GM11168 (cell line): Measurements from ENCODE around the gene CRY2.

Experiments used
- in situ Hi-C: fragments of 300-500 bp; cut with MboI; formaldehyde crosslinking; loops from one replicate; pipeline ENCODE4 v1.12.0; 2022; ENCODE audit warnings: low sequenced_read_pairs; ENCODE audit not compliant: unreplicated experiment

Gene CRY2

DNA sequence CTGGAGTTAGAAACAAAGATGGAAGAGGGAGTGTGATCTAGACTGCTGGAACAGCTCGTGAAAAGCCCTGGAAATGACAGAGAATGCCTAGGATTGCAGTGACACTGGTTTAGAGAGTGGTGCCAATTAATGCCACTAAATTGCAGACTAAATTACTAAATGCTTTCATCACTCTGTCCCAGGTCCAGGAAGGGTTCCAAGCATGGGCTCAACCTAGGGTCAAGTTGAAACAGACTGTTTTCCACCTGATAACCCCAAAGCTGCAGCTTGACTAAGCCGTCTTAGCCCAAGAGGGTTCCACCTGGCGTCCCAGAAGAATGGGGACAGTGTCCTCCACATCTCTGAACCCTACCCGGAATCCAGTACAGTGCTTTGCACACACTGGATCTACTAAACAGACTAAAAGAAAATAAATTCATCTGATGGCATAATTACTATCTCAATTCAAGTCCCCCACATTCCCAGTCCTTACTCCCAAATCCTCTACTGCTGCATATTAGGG is 1.1 kb upstream of the CRY2 start:
- in situ Hi-C loops: no loop called here

DNA sequence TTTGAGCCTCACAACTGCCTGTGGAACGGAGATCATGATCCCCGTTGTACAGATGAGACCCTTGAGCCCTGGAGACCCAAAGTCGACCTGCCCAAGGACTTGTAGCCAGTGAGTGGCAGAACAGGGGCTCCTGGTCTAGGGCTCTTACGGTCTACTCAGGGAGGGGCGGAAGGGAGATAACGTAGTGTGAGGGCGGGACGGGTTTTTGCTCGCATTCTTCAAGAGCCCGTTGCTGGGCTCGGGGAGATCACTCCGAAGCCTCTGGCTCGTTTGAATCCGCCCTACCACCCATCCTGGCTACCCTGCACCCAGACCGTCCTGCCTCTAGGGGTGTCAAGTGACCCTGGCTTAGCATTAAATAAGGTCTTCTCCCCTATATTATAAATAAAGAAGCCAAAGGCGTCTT is 639 bp downstream of the CRY2 start:
- in situ Hi-C loops: no loop called here

DNA sequence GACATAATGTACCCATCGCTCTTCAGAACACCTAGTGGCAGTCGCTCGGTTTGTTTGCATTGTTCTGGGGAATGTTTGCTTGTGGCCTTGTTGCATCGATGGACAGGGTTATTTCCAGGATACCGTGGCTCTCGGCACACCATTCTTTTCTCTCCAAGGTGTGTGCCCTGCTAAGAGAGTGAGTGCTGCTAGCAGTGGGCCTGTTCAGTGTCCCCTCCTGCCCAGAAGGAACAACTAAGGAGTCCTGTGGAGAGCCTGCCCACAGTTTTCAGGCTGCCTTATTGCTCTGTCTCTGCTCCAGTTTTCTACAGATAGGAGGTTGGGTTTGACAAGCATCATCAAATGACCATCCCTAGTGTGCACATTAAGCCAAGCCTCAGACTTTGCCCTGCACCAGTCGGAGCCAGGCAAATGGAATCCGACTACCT is 1.4 kb downstream of the CRY2 start:
- in situ Hi-C loops: no loop called here

DNA sequence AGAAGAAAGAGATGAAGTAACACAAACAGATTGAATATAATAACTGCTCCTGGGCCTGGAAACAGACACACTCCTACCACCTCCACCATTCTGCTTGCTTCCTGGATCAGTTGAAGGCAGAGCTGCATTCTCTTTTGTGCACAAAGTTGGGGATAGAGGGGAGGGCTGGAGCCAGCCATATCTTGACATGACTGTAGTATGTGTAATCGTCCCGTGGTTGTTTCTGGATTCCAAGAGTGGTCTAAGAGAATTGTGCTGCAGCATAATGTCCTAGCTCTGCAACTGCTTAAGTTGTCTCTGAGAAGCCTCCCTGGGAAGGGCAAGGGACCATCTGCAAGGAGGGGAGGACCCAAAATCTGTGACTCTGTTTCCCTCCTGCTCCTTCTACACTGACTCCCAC is 3.2 kb downstream of the CRY2 start:
- in situ Hi-C loops: no loop called here

DNA sequence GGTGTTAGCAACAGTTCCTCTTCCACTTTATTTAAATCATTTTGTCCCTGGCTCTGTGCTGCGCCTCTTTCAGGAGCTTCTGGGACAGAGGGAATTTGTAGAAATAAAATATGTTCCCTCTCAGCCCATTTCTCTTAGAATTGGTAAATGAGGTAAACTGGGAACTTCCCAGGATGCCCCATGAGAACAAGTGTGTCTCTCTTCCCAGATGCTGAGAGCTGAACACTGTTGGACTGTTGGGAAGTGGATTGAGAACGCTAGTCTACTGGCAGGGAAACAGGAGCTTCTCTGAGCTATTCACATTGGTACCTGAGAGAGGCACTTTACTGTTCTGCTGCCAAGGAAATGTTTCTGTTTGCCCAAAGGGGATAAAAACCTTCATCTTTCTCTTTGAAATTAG is 4.0 kb downstream of the CRY2 start:
- in situ Hi-C loops: no loop called here

DNA sequence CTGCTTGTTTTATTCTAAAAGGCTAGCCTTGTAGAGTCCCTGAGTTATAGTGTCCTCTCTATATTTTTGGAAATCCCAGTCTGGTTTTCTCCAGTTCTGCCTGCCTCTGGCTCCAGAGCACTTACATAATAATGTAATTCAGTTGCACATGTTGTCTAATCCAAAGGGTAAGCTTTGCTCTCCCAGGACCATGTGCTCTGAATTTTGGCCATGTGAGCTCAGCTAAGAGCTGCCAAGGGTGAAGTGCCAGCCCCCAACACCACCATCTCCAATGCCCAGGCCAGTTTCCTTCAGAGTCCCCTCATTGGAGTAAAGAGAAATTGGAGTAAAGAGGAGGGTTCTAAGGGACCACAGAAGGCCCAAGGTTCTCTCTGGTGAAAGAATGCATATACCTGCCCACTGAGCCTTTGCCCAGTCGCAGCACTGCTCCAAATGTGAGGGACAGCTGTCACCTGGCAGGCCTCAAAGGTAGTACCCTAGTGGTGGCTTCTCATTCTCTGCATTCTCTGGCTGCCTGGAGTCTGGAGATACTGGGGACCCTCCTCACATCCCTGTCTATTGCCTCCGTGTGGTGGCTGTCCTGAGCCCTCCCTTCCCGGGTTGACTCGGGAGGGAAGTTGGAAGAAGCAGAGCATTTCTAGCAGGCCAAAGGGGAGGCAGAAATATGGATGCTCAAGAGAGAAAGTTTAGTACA is 4.9 kb downstream of the CRY2 start:
- in situ Hi-C loops: no loop called here

DNA sequence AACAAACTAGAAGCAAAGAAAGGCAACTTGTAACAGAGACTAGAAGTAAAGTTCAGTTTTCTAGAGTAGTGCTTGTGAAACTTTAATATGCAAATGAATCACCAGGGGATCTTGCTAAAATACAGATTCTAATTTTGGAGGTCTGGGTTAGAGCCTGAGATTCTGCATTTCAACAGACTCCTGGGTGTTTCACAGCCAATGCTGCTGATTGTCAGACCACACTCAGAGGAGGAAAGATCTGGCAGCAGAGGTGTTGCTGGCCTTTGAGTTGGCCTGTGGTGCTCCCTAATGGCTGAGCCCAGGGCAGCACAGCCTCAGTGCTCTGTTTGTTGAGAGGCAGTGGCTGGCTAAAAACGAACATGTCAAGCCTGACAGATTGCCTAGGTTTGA is 5.4 kb downstream of the CRY2 start:
- in situ Hi-C loops: no loop called here

DNA sequence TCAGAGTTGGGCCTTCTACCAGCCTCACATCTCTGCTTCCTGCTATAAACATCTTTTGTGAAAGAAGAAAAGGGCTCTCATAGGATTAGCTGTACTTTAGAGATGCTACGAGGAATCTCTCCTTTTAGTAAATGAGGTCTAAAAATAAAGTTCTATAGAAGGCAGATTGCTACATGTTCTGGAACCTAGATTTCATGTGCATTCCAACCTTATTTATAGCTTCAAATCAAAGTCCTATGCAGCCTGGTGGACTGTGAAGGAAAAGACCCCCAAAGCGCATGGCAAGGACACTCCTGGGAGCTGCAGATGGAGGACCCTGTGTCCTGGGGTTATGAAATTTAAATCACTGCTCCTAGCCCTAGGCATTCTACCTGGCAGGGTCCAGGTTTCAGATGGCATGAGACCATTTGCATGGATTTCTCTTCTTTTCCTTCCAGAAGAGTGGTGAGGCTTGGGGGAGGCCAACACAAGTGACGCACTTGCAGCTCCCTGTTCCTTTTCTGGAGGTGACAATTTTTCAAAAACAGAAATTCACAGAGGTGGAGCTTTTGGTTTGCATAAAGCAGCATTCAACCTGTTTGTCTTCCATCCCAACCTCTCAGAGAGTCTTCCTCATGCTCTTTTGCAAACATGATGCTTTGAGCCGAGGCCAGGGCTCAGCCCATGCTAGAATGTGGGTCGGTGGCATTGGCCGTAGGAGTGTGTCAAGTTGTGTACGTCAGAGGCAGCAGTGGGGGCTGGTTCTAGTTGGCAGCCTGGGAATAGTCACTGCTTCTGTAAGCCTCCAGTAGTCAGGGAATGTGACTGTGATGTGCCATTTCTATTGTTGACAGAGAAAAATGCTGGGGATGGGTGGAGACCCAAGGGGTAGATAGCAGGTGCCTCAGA is 6.3 kb downstream of the CRY2 start:
- in situ Hi-C loops: no loop called here

DNA sequence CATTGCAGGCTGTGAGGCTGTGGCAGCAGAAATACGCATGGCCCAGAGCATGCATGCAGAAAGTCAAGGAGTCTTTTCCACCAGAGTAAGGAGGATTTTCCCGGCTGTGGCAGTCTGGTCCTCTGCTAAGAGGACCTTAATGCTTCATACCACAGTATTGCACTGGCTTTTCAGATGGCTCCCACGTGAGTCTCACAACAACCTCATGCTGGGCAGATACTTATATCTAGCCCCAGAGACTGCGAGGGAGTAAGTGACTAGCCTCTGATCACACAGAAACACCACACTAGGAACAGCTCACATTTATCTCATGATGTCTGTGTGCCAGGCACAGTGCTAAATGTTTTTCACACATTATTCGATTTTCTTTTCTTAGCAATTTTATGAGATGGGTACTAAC is 8.0 kb downstream of the CRY2 start:
- in situ Hi-C loops: no loop called here

DNA sequence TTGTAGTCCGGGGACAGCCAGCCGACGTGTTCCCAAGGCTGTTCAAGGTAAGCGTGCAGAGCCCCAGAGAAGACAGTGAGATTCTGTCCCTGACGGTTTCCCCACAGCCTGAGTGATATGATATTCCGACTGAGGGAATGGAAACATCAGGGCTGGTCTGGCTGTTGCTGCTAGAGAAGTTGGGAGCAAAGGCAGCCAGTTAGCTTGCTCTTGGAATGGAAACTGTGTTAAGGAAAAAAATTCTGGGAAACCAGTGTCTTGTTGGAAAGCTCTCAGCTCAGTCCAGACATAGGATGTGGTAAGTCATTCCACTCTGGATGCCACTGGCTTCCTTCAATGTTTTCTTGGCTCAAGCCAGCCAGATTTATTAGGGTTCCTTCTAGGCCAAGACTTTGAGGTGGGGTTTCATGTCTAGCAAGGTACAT is 8.8 kb downstream of the CRY2 start:
- in situ Hi-C loops: no loop called here

DNA sequence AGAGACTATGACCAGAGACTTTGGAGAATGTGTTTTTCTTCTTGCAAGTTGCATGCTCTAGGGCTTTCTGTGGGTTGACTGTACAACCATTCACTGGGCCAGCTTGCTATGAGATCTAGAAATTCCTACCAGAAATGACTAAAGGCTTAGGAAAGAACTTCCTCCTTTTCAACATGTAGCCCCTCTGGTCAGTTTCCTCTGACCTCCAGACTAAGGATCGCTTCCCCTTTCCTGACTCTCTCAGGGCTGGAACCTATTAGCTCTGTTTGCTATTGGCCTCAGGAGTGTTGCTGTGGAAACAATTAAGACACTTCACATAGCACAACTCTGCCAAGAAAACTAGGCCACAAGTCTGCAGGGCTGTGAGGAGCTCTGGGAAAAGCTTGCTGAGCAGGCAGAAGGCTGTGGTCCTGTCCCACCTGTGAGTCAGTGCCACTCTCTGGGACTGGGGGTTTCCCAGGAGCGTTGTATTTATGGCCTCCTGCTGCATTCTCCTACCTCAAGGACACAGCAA is 10.7 kb downstream of the CRY2 start:
- in situ Hi-C loops: no loop called here

DNA sequence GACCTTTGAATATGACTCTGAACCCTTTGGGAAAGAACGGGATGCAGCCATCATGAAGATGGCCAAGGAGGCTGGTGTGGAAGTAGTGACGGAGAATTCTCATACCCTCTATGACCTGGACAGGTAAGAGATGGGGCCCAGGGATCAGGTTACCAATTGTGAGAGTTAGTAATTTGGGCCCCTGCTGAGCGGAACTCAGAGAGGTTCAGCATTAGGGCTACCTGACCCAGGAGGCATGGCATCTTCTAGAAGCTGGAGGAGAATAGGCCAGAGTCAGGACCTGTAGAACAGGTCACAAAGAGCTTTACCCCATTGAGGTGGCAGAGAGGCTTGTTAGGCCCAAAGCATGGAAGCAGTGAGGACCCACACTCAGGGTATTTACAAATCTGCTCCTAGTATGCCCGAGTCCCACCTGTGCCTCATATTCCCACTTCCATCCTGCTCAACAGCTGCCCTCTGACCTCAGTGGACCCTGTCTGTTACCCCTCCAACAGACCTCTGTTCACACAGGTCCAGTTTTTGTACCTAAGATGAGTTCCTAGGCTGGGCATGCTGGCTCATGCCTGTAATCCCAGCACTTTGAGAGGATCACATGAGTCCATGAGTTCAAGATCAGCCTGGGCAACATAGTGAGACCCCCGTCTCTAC is 11.6 kb downstream of the CRY2 start:
- in situ Hi-C loops: no loop called here

DNA sequence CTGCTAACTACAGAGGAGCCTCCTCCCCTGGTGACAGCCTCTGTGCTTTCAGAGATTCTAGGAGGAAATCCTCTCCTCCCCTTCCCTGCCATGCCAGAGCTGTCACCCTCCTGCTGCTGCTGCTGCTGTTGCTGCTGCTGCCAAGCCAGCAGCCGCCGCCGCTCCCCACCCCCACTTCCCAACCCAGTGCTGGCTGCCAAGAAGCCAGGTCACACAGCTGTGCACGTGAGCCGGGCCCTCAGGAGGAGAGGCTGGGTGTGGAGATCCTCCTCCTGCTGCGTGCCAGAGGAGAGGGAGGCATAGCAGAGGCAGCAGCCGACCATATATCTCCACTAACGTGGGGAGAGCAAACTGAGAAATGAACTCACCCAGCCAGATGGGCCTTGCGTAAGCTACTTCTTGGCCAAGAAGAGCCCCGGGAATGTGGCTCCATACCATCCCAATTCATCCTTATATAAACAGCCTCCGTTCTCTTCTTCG is 12.4 kb downstream of the CRY2 start:
- in situ Hi-C loops: no loop called here

DNA sequence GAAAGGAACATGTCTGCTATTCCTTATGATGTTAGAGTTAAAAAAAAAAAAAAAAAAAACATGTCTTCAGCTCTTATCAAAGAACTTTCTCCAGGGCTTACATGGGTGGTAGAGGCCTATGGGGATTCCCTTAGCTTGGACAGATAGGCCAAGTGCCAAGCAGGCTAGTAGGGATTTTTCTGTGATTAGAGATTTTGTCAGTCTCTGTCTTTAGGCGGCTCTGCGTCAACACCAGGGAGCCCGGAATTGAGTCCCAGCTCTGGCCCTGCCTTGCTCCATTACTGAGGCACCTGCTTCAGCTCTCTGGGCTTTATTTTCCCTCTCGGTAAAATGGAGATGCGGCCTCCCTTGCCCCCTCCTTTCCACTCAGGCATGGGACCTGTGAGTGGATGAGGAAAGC is 13.1 kb downstream of the CRY2 start:
- in situ Hi-C loops: no loop called here

DNA sequence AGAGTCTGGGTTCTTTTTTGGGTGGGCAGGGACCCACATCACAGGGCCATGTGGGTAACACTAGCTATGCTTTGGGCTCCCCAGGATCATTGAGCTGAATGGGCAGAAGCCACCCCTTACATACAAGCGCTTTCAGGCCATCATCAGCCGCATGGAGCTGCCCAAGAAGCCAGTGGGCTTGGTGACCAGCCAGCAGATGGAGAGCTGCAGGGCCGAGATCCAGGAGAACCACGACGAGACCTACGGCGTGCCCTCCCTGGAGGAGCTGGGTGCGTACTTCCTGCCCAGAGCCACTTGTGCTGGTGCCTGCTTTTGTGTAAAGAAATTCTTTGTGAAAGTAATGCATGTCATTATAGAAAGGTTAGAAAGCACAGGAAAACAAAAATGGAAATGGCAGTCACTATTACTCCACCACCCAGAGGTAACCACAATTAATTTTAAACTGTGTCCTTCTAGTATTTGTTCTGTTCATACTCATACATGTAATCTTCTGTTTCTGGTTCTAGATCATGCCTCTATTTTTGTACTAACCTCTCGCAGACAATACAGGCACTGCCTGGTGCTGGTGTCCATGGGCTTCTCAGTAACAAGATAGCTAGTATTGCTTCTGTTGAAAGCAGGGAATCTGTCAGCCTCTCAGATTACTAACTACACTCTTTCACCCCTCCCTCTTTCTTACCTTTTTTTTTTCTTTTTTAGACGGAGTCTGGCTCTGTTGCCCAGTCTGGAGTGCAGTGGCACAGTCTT is 13.7 kb downstream of the CRY2 start:
- in situ Hi-C loops: no loop called here

DNA sequence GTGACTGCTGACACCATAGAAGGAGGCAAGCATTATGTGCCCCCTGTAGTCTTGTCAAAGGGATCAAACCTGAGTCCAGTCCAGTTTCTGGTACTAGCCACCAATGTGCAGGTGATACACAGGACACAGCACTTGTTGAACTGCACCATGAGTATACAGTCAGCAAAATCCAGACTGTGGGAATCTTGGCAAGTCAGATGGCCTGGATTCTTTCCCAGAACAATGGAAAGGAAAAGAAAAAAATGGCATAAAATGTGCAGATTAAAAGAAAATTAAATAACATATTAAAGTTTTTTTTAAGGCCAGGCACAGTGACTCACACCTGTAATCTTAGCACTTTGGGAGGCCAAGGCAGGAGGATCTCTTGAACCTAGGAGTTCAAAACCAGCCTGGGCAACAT is 16.8 kb downstream of the CRY2 start:
- in situ Hi-C loops: no loop called here

DNA sequence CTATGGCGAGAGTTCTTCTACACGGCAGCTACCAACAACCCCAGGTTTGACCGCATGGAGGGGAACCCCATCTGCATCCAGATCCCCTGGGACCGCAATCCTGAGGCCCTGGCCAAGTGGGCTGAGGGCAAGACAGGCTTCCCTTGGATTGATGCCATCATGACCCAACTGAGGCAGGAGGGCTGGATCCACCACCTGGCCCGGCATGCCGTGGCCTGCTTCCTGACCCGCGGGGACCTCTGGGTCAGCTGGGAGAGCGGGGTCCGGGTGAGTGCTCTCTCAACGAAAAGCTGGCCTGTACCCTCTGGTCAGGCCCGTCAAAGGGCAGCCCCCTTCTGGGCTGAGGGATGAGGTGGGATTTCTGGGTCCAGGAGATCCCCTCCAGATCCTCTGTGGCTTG is 22.3 kb downstream of the CRY2 start:
- in situ Hi-C loops: no loop called here

DNA sequence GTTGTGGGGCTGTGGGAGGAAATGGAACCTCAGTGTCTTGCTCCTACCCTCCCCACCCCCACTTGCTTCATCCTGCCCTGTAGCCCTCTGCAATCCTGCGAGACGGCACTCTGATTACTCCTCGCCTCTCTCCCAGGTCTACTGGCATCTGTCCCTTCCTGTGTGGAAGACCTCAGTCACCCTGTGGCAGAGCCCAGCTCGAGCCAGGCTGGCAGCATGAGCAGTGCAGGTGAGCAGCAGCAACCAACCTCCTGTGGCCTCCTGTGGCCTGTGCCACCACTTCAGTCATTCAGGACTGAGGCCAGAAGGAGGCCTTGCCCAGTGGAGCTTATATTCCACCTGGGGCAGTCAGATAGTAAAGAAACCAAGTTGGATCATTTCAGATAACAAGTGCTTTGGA is 23.4 kb downstream of the CRY2 start:
- in situ Hi-C loops: no loop called here

DNA sequence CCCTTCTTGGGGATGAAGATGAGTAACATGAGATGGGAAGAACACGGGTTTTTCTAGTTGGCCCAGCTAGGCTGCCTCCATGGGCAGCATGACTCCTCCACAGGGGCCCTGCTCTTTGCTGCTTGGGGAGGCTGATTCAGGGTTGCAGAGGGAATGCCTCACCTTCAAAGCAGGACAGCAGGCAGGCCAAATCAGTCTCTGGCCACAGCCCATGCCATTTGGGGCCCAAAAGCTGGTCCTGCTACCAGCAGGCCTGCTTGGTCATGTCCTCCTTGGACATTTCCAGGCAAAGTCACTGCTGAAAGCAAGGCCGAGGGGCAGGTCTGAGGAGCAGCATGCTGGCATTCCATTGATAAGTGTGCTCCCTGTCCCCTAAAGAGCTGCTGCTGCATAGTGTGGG is 24.4 kb downstream of the CRY2 start:
- in situ Hi-C loops: no loop called here
